Placental epithelial cell (primary cell): ENCODE data around the gene SNRPE. TPM values are rescaled to one million over a fixed set of nuclear protein-coding genes. Genes with fewer than 3 reads are reported as not detected.

Source experiments
- small RNA-seq: library from RNA; depleted of rRNA; stranded (forward); fragments of <200 nt; gene quantifications from one replicate; pipeline ENCODE3, GENCODE V24; 2012
- total RNA-seq: library from RNA; depleted of rRNA; stranded (reverse); fragments of >200 nt; gene quantifications from 2 replicates; pipeline ENCODE4 v1.2.3, GENCODE V29; 2012

Gene SNRPE
- 41.4 and 53.8 TPM in 2 replicates for total RNA-seq

GRCh38 chr1:203861379-203862184 is at the start of gene SNRPE:
TSS of gene SNRPE (plus strand) at chr1:203861599. CDS start at chr1:203861660, 61 bp downstream.

Small RNA genes within 50 kb of the gene (small RNA-seq; reads per million reads assigned to genes)
- not detected for gene HSPE1P6

Other genes starting within 250 kb of the SNRPE start
- 314 and 526 TPM in 2 replicates for gene ATP2B4, start 234.8 kb upstream of the SNRPE start, total RNA-seq
- gene LAX1, start 96.4 kb upstream of the SNRPE start, total RNA-seq: under 0.01 TPM in 1 of 2 replicates, not detected in the other
- 30.6 and 38.4 TPM in 2 replicates for gene ZBED6, start 66.0 kb upstream of the SNRPE start, total RNA-seq
- gene ZC3H11A, start 66.0 kb upstream of the SNRPE start, total RNA-seq: 103 and 105 TPM in 2 replicates
- 9.2 and 24.3 TPM in 2 replicates for gene SOX13, start 211.5 kb downstream of the SNRPE start, total RNA-seq